SK-N-SH (cell line): ENCODE results near the gene SLC35F1.

Experiments used
- RFX5 ChIP-seq: IDR thresholded peaks from 2 replicates; pipeline ENCODE4 v1.6.1; 2012; ENCODE audit warnings: mild to moderate bottlenecking, improper control_type of control experiment, low read length
- SMC3 ChIP-seq: IDR thresholded peaks from 2 replicates; pipeline ENCODE4 v1.6.1; 2012; ENCODE audit warnings: low read depth, low read length, improper control_type of control experiment
- TAF1 ChIP-seq: IDR thresholded peaks from 2 replicates; pipeline ENCODE4 v1.6.1; 2012; ENCODE audit warnings: low read depth, mild to moderate bottlenecking, low read length, moderate library complexity, borderline replicate concordance
- TF ChIP-seq, protein P1 (sequence below): fragments of 200-600 bp; sonication (generic); IDR thresholded peaks from 2 replicates; pipeline ENCODE4 v1.6.1; 2017; ENCODE audit warnings: antibody characterized with exemption, mild to moderate bottlenecking, moderate library complexity
- TF ChIP-seq, protein P2 (sequence below): IDR thresholded peaks from 2 replicates; pipeline ENCODE4 v1.4.0; 2012; ENCODE audit warnings: low read depth, borderline replicate concordance

DNA sequence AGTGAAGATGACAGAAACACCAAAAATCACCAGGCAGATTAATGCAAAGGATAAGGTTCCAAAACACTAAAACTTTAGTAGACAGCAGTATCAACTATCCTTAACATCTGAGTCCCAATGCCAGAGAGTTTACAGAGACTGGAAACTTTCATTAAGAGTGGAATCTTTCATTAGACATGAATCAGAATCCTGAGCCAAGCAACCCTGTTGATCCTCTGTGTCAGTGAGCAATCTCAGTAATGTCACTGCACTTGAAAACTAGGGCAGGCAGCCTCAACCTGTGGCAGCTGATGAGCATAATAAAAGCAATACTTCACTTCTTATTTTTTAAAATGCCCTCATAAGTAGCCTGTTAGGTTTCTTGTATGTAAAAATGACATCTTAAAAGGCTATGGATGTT, 388.3 kb downstream of the SLC35F1 start:
- TF ChIP-seq, protein P1, sequence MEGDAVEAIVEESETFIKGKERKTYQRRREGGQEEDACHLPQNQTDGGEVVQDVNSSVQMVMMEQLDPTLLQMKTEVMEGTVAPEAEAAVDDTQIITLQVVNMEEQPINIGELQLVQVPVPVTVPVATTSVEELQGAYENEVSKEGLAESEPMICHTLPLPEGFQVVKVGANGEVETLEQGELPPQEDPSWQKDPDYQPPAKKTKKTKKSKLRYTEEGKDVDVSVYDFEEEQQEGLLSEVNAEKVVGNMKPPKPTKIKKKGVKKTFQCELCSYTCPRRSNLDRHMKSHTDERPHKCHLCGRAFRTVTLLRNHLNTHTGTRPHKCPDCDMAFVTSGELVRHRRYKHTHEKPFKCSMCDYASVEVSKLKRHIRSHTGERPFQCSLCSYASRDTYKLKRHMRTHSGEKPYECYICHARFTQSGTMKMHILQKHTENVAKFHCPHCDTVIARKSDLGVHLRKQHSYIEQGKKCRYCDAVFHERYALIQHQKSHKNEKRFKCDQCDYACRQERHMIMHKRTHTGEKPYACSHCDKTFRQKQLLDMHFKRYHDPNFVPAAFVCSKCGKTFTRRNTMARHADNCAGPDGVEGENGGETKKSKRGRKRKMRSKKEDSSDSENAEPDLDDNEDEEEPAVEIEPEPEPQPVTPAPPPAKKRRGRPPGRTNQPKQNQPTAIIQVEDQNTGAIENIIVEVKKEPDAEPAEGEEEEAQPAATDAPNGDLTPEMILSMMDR: no peak
- TF ChIP-seq RFX5 (no peak), TAF1 (no peak), SMC3 (no peak)
- TF ChIP-seq, protein P2, sequence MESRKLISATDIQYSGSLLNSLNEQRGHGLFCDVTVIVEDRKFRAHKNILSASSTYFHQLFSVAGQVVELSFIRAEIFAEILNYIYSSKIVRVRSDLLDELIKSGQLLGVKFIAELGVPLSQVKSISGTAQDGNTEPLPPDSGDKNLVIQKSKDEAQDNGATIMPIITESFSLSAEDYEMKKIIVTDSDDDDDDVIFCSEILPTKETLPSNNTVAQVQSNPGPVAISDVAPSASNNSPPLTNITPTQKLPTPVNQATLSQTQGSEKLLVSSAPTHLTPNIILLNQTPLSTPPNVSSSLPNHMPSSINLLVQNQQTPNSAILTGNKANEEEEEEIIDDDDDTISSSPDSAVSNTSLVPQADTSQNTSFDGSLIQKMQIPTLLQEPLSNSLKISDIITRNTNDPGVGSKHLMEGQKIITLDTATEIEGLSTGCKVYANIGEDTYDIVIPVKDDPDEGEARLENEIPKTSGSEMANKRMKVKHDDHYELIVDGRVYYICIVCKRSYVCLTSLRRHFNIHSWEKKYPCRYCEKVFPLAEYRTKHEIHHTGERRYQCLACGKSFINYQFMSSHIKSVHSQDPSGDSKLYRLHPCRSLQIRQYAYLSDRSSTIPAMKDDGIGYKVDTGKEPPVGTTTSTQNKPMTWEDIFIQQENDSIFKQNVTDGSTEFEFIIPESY: no peak
